HepG2 (cell line): ENCODE data around the gene MSMB. TPM values are rescaled to one million over a fixed set of nuclear protein-coding genes. Genes with fewer than 3 reads are reported as not detected.
A peak's percentile ranks its signal among the peaks of the same experiment; 100 is the strongest.

Experiments used
- AHDC1 ChIP-seq: sonication (generic); formaldehyde crosslinking; IDR thresholded peaks from 2 replicates; pipeline ENCODE4 v1.5.1; 2020; ENCODE audit warnings: mild to moderate bottlenecking, missing genetic modification reagents, borderline replicate concordance
- KDM5B ChIP-seq: sonication (generic); formaldehyde crosslinking; IDR thresholded peaks from 2 replicates; pipeline ENCODE4 v1.4.0; 2020; ENCODE audit warnings: missing genetic modification reagents, mild to moderate bottlenecking, borderline replicate concordance
- LCORL ChIP-seq, 2 experiments: fragments of 450-650 bp in 1 of 2; sonication (generic) in 1 of 2; formaldehyde crosslinking in 1 of 2; IDR thresholded peaks; 2 replicates each; pipeline versions ENCODE4 v1.5.0 to v1.6.1; 2017 to 2020; ENCODE audit warnings: antibody characterized with exemption in 1 of 2, missing genetic modification reagents in 1 of 2
- MXD1 ChIP-seq: sonication (generic); formaldehyde crosslinking; IDR thresholded peaks from 2 replicates; pipeline ENCODE4 v1.4.0; 2020; ENCODE audit warnings: mild to moderate bottlenecking, missing genetic modification reagents
- ZNF691 ChIP-seq: sonication (generic); formaldehyde crosslinking; IDR thresholded peaks from 2 replicates; pipeline ENCODE4 v1.4.0; 2020; ENCODE audit warnings: missing genetic modification reagents, low read depth, mild to moderate bottlenecking, borderline replicate concordance
- ZNF737 ChIP-seq: sonication (generic); formaldehyde crosslinking; IDR thresholded peaks from 2 replicates; pipeline ENCODE4 v1.5.0; 2020; ENCODE audit warnings: missing genetic modification reagents, mild to moderate bottlenecking, borderline replicate concordance
- polyA plus RNA-seq, 8 experiments: library from polyadenylated mRNA; depleted of rRNA in 3 of 8; stranded (reverse) in 7 of 8; unstranded in 1 of 8; fragments of >200 nt; fragmentation: Illumina TruSeq in 4 of 8; extraction: Trizol in 4 of 8; gene quantifications; 2 replicates each; pipeline versions ENCODE4 v1.2.1 to v1.2.3, GENCODE V29; 2011 to 2016; ENCODE audit warnings: low read depth in 4 of 8, missing spikeins in 1 of 8, mixed read lengths in 1 of 8; ENCODE audit not compliant: insufficient read depth in 1 of 8
- total RNA-seq, 5 experiments: library from RNA; depleted of rRNA; stranded (reverse); fragments of >200 nt; fragmentation: Illumina TruSeq; extraction: Trizol; gene quantifications; 2 replicates each; pipeline ENCODE4 v1.2.3, GENCODE V29; 2016; ENCODE audit warnings: low read depth in 1 of 5
- TF ChIP-seq, protein P1 (sequence below), 2 experiments: fragments of 450-650 bp in 1 of 2; sonication (generic) in 1 of 2; formaldehyde crosslinking in 1 of 2; IDR thresholded peaks; 2 replicates each; pipeline versions ENCODE4 v1.6.1 to v1.8.0; 2016 to 2022; ENCODE audit warnings: antibody characterized with exemption in 1 of 2, mild to moderate bottlenecking in 1 of 2, missing genetic modification reagents in 1 of 2
- TF ChIP-seq, protein P2 (sequence below): sonication (generic); formaldehyde crosslinking; IDR thresholded peaks from 2 replicates; pipeline ENCODE4 v1.5.0; 2020; ENCODE audit warnings: missing genetic modification reagents
- TF ChIP-seq, protein P3 (sequence below): sonication (generic); formaldehyde crosslinking; IDR thresholded peaks from 2 replicates; pipeline ENCODE4 v1.4.0; 2020; ENCODE audit warnings: mild to moderate bottlenecking, missing genetic modification reagents

The MSMB gene
- total and polyA plus RNA-seq, 2 of the 13 experiments (the other 11 are each of a cell fraction or from before 2014, with no cell fraction given), result 0.84 TPM; not detected in 1

- TF ChIP-seq, protein P1, sequence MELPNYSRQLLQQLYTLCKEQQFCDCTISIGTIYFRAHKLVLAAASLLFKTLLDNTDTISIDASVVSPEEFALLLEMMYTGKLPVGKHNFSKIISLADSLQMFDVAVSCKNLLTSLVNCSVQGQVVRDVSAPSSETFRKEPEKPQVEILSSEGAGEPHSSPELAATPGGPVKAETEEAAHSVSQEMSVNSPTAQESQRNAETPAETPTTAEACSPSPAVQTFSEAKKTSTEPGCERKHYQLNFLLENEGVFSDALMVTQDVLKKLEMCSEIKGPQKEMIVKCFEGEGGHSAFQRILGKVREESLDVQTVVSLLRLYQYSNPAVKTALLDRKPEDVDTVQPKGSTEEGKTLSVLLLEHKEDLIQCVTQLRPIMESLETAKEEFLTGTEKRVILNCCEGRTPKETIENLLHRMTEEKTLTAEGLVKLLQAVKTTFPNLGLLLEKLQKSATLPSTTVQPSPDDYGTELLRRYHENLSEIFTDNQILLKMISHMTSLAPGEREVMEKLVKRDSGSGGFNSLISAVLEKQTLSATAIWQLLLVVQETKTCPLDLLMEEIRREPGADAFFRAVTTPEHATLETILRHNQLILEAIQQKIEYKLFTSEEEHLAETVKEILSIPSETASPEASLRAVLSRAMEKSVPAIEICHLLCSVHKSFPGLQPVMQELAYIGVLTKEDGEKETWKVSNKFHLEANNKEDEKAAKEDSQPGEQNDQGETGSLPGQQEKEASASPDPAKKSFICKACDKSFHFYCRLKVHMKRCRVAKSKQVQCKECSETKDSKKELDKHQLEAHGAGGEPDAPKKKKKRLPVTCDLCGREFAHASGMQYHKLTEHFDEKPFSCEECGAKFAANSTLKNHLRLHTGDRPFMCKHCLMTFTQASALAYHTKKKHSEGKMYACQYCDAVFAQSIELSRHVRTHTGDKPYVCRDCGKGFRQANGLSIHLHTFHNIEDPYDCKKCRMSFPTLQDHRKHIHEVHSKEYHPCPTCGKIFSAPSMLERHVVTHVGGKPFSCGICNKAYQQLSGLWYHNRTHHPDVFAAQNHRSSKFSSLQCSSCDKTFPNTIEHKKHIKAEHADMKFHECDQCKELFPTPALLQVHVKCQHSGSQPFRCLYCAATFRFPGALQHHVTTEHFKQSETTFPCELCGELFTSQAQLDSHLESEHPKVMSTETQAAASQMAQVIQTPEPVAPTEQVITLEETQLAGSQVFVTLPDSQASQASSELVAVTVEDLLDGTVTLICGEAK (IDR thresholded peaks at IDR 0.05), result no peak
- TF ChIP-seq, protein P1 (CRISPR knock-in tag; IDR thresholded peaks at IDR 0.05), result peak; percentile 53; the same call in 1 of the 2 replicates
- TF ChIP-seq LCORL (IDR thresholded peaks at IDR 0.05) (no peak), LCORL (CRISPR knock-in tag; IDR thresholded peaks at IDR 0.05) (0 out of 2 replicates have a peak, but pooled peaks have one; percentile 32), AHDC1 (CRISPR knock-in tag) (peak; percentile 44; the same call in 1 of the 2 replicates), ZNF737 (CRISPR knock-in tag) (no peak), ZNF691 (CRISPR knock-in tag) (no peak; the same call in 1 of the 2 replicates), KDM5B (CRISPR knock-in tag) (no peak), MXD1 (CRISPR knock-in tag) (no peak)
- TF ChIP-seq, protein P2, sequence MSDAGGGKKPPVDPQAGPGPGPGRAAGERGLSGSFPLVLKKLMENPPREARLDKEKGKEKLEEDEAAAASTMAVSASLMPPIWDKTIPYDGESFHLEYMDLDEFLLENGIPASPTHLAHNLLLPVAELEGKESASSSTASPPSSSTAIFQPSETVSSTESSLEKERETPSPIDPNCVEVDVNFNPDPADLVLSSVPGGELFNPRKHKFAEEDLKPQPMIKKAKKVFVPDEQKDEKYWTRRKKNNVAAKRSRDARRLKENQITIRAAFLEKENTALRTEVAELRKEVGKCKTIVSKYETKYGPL (CRISPR knock-in tag), result no peak
- TF ChIP-seq, protein P3, sequence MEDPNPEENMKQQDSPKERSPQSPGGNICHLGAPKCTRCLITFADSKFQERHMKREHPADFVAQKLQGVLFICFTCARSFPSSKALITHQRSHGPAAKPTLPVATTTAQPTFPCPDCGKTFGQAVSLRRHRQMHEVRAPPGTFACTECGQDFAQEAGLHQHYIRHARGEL (CRISPR knock-in tag), result no peak
Measured at GRCh38 chr10:46033602-46034011, 12.5 kb downstream of the MSMB start (continued).
